GM19463 (cell line): ENCODE measurements around the gene CNTRL.
A peak's percentile ranks its signal among the peaks of the same experiment; 100 is the strongest.
"Not testable (repeated sequence)": the region's sequence is repeated elsewhere in the genome, so short reads cannot be mapped to it uniquely, and the experiment has no call there.

Experiments used
- ATAC-seq: cut with Tn5 transposase; IDR thresholded peaks from one replicate; pipeline ENCODE4 v1.9.1; 2021; ENCODE audit warnings: mild to moderate bottlenecking, moderate library complexity; ENCODE audit not compliant: unreplicated experiment

Gene CNTRL

DNA sequence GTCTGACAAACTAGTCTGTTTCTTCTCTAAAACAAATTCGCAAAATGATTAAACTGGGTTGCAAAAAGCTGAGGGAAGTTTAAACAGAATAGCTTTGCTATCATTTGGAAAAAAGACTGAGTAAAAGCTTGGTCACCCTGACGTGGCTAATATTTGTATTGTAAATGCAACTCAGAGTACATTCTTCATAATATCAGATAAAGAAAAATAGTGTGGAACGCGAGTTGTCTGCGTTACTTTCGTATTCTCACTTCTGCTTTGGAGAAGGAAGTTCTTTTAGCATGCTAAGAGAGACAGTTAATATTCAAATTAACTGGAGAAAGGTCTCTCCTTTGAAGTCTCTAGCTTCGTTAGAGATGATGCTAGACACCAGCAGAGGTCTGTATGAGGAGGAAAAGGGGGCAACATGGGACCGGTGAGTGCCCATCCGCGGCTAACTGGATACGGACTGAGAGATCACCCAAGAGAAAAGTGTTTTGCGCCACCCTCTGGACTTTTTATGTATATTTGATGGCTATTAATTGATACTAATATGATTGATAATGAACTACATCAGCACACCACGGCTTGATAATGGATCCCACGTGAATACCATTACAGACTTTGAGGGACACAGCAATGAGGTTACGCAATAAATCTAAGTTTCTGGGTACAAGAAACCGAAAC, 2.9 kb upstream of the CNTRL start:
- ATAC-seq: peak; percentile 27

DNA sequence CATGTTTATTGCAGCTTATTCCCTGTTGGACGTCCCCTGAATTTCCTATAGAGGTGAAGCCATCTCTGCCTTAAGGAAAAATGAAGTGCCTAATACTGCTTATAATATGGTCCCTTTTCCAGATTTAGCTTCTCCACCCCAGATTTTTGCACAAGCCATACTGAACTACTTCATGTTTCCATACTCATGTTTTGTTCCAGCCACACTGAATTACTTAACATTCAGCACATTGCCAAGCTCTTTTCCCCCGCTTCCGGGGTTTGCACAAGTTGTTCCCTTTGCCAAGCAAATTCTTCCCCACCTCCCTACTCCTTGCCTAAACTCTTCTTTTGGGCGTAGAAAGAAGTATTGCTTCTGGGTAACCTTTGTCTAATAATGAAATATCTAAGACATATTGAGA, 1.7 kb upstream of the CNTRL start:
- ATAC-seq: no peak

DNA sequence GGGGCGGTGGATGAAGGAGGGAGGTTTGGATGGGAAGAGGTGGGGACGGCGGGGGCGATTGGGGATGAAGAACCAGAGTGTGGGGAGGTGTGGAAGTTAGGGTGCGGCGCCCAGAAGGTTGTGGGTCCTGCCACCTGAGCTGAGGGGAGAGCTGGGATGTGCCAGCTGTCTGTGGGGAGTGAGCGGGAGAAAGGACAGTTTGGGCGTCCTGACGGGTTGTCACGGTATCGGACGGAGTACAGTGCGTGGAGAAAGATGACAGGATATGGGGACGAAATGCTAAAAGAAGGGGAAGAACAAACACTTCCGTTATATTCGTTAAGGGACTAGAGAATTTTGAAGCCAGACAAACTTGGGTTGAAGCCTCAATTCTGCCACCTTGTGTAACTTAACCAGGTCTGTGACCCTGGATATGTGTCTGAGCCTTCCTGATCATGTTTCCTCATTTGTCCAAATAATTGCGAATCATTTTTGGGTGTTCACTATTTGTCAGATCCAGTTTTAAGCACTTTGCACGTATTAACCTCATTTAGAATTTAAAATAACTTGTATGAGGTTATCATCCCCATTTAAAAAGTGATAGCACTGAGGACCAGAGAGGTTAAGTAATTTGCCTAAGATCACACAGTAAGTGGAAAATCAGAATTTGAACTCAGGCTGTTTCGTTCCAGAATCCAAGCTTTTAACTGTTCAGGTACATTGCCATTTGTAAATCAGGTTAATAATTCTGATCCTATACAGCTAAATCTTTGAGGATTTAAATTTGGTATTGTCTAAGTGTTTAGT, 689 bp downstream of the CNTRL start:
- ATAC-seq: peak; percentile 10

DNA sequence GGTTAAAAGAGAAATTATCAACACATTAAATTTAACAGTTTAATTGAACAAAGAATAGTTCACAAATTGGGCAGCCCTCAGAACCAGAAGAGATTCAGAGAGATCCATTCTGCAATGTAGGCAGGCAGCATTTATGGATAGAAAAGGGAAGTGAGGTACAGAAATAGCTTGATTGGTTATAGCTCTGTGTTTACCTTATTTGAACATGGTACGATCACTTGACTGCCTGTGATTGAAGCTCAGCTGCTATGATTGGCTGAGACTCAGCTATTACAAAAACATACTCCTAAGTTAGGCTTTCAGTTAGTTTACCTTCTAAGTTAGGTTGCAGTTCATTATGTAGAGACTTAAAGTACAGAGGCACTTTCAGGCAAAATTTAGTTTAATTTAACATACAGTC, 7.3 kb downstream of the CNTRL start:
- ATAC-seq: no peak

DNA sequence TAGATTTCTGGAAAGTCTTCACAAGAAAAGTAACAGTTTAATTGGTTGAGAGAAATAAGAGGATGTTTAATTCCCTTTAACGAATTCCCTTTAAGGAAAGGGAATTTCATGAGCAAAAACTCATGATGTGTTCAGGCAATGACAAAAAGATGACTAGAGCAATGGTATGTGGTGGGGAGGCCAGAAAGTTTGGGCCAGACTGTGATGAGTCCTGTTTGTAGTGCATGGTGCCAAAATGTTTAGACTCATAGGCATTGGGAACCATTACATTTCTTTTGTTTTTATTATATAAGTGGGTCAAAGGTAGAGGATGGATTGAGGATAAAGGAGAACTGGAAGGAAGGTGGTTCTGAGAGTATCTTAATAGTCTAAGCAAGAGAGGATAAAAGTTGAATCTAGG, 10.9 kb downstream of the CNTRL start:
- ATAC-seq: no peak

DNA sequence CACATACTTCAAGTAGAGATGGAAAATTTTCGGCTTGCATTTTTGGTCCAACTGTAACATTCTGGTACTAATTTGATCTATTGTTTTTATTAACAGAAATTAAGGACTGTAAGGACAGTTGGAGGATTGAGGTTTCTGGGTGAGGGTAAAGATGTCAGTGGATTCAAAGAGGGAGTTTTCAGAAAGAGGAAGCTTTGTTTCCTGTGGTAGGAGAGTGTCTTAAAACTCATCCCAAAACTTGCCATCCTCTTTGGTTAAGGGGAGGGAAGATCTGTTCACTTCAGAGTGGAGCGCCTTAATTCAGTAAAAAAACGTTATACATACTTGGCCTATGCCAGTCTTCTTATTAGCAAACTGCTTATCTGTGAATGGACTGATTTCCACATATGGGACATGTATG, 13.8 kb downstream of the CNTRL start:
- ATAC-seq: no peak

DNA sequence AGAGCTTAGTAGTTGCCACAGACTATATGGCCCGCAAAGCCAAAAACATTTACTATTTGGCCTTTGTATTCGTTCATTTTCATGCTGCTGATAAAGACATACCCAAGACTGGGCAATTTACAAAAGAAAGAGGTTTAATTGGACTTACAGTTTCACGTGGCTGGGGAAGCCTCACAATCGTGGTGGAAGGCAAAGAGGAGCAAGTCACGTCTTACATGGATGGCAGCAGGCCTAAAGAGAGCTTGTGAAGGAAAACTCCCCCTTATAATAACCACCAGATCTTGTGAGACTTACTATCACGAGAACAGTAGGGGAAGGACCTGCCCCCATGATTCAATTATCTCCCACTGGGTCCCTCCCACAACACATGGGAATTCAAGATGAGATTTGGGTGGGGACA, 16.0 kb downstream of the CNTRL start:
- not testable (repeated sequence) for ATAC-seq

DNA sequence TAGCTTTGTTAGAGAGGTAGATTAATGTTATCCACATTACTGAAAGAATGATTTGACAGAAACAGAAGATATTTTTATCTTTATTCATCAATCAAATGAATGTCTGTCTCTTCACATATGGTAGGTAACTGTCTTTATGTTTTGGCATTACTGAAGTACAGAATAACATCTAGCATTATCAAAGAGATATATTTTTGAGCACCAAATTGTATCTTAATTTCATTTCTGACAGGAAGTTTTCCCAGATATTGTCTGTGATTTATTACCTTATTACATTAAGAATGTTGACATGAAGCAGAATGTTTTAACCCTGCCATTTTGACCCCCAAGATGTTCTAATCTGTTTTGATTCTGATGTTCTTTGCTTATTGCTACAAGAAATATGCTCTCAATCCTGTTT, 20.3 kb downstream of the CNTRL start:
- no peak for ATAC-seq

DNA sequence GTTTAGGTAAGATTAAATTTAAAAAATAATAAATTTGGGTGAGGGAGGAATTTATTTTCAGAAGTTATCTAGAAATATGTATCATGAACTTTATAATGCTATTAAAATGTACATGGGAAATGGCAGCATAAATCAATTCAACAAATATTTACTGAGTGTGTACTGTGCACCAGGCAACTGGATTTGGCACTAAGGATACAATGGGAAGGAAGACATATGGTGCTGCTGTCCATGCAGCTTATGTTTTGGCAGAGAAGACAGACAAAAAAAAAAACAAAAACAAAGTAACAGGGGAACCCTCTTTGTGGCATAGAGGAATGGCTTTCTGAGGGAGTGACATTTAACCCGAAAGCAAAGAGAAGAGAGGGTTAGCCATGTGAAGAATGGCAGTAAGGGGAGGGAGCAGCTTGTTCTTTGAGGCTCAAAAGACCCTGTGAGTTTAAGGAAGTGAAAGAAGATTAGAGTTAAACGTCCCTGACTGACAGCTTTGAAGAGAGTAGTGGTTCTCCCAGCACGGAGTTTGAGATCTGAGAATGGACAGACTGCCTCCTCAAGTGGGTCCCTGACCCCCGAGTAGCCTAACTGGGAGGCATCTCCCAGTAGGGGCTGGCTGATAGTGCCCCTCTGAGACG, 23.9 kb downstream of the CNTRL start:
- no peak for ATAC-seq

DNA sequence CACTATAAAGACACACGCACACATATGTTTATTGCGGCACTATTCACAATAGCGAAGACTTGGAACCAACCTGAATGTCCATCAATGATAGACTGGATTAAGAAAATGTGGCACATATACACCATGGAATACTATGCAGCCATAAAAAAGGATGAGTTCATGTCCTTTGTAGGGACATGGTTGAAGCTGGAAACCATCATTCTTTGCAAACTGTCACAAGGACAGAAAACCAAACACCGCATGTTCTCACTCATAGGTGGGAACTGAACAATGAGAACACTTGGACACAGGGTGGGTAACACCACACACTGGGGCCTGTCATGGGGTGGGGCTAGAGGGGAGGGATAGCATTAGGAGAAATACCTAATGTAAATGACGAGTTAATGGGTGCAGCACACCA, 29.3 kb downstream of the CNTRL start:
- ATAC-seq: not testable (repeated sequence)

DNA sequence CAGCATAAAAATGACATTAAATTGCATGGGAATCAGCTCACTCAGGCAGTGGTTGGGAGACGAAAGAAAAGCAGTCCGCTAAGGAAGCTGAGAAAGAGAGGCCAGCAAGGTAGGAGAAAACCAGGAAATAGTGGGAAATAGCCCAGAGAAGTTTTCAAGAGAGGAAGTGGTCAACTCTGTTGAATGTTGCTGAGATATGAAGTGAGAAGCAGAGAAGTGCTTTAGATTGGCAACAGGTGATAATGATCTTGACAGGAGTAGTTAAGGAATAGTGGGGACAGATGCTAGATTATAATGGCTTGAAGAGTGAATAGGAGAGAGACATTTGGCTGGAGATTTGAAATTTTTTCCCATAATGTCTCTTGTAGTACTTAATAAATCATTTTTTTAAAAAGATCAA, 30.8 kb downstream of the CNTRL start:
- no peak for ATAC-seq

DNA sequence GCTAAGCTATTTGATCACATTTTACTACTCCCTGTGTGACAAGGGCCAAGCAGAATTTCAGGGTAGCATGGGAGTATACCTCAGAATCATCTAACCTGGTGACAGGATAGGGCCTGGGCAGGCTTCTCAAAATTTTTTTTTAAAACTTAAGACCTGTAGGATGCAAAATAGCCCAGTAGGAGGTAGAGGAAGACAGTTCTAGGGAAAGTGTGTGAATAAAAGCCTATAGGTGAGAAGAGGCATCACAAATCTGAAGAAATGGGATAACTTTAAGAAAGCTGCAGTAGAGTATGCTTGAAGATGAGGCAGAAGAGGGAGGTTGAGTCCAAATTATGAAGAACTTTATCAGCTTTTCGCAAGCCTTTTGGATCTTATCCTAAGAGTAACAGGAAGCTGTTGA, 32.3 kb downstream of the CNTRL start:
- no peak for ATAC-seq

DNA sequence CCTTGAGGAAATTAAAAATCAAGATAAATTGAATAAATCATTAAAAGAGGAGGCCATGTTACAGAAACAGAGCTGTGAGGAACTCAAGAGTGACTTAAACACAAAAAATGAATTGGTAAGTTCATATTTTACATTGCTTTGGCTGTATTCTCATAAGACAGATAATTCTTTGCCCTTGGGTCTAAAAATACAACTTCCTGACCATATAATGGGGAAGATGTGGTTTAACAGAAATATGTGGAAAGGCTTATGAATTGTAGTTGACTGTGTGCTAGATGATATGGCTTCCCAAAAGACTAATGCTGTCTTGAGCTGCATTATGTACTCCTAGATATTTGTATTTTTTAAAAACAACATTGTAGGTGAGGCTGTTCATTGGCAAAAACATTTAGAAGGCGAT, 33.1 kb downstream of the CNTRL start:
- ATAC-seq: no peak

DNA sequence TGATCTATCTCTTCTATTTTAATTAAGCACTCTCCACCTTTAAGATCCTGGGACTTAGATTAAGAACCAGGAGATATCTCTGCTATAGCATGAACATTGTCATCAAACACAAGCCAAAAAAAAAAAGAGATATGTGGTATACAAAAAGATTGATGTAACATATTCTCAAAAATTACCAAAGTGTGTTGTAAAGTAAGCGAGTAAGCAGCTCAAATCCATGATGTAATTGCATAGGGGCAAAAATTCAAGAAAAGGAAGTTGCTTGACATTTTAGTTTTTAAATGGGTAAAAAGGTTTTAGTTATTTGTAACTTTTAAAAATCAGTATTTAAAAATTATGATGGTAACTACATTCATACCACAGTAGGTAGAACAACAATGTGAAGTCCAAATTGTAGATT, 40.7 kb downstream of the CNTRL start:
- no peak for ATAC-seq

DNA sequence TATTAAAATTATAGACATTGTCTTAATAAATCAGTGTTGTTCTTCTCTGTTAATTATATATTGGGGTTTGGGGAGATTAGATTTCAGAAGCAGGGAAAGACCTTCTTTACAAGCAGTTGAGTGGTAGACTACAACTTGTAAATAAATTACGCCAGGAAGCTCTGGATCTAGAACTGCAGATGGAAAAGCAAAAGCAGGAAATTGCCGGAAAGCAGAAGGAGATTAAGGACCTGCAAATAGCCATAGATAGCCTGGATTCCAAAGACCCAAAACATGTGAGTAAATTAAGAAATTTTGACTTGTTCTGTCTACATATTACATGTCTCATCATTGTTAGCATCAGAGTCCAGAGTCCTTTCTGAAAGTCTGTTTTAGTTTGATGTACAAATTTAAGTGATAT, 43.5 kb downstream of the CNTRL start:
- ATAC-seq: no peak

DNA sequence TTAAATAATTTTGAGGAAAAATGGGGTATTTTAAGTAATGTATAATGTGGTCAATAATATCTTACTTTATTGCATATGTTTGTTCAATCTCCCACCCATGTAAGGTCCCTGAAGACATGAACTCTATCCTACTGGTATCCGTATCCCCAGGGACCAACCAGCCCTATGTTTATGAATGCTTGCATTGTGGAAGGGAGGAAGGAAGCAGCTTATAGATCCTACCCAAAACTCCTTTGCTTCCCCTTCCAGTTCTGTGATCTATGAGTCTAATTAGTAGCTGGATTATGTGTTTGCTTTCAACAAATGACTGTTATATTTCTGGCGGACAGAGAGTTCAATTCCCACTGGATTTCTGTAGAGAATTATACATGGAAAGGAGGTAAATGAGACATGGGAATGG, 45.6 kb downstream of the CNTRL start:
- no peak for ATAC-seq

DNA sequence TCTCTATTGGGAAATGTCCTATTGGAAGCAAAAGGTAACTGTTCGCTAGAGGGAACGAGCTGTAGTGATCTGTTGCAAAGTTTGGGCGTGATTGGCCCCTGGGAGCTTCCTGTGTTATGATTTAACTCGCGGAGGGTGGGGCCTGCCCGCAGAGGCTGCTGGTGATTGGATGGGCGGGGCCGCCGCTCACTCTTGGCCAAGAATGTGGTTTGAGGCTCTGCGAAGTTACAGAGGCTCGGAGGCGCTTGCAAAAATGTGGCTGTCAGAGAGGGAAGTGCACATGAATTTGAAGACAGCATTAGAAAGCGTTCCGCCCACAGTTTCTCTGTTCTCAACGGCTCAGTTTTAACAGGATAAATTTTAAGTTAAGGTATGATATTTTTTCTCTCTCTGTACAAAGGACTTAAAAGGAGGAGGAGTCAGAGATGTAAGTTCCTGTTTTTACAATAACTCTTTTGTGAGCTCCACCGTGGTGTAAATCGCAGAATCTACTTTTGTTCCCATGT, 46.9 kb downstream of the CNTRL start:
- peak; percentile 99 for ATAC-seq

DNA sequence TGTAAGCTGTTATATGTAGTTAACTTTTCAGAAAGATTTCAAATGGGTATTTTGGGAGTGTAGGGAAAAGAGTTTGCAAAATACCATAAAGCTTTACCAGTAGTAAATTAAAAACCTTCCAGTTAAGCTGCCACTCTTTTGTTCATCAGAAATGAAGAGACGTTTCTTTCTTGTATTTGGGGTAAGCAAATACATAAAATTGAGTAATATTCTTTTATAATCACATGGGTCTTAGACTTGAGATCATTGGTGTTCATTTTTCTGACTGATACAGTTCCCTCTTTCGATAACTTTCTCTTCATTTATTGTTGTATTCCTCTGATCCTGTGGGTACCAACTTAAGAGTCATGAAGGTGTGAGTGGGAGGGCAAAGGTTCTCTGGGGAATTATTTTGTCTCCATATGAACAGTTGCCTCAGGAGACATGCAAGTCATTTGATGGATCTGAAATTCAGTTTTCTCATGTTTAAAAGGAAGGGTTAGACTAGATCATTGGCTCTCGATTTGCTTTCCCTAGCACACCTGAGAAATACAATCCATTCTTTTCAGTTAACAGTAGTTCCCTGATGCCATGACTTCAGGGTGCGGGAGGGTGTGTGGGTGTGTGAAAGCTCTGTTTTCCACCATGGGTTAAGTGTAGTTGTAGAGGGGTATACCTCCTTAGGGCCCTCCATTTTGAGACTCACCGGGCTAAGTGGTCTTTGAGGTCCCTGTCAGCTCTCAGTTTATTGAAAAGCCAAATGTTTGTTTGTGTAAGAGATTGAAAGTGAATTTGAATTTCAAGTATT, 47.7 kb downstream of the CNTRL start:
- no peak for ATAC-seq

DNA sequence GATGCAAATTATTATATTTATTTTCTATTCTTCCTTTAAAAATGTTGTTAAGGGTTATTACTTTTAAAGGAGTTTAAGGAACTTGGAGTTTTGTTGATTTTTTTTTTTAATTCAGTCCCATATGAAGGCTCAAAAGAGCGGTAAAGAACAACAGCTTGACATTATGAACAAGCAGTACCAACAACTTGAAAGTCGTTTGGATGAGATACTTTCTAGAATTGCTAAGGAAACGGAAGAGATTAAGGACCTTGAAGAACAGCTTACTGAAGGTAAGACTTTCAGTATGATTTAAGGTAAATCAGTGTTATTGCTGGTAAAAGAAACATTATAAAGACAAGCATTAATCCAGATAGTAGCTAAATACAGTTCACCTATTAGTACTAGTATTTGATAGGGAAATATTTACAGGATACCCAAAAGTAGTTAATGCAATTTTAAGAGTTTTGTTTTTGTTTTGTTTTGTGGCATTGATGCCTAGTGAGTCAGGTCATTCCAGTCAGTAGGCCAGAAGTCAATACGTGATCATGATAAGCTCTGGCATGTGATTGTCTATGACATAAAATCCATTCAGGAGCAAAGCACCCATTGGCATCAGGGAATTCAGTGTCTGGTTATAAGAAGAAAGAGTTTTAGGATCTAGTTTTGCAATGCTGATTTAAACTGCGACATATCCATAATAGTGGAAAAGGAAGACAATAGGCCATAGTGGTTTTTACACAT, 49.2 kb downstream of the CNTRL start:
- ATAC-seq: no peak

DNA sequence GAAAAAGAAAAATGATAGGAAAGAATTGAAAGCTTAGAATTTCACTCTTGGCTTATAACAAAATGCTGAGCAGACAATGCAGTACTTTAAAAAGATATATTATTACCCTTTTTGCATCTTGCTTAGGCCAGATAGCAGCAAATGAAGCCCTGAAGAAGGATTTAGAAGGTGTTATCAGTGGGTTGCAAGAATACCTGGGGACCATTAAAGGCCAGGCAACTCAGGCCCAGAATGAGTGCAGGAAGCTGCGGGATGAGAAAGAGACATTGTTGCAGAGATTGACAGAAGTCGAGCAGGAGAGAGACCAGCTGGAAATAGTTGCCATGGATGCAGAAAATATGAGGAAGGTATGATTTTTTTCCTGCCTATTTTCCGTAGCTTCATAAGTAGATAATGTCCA, 50.8 kb downstream of the CNTRL start:
- ATAC-seq: no peak

DNA sequence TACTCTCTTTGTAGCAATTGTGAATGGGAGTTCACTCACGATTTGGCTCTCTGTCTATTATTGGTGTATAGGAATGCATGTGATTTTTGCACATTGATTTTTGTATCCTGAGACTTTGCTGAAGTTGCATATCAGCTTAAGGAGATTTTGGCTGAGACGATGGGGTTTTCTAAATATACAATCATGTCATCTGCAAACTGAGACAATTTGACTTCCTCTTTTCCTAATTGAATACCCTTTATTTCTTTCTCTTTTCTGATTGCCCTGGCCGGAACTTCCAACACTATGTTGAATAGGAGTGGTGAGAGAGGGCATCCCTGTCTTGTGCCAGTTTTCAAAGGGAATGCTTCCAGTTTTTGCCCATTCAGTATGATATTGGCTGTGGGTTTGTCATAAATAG, 54.6 kb downstream of the CNTRL start:
- ATAC-seq: not testable (repeated sequence)
